GM19397 (cell line): Measurements from ENCODE around the gene TMEM236.

Experiments used
- ATAC-seq: cut with Tn5 transposase; IDR thresholded peaks from one replicate; pipeline ENCODE4 v1.9.1; 2021; ENCODE audit warnings: mild to moderate bottlenecking, moderate library complexity; ENCODE audit not compliant: unreplicated experiment

Gene TMEM236

DNA sequence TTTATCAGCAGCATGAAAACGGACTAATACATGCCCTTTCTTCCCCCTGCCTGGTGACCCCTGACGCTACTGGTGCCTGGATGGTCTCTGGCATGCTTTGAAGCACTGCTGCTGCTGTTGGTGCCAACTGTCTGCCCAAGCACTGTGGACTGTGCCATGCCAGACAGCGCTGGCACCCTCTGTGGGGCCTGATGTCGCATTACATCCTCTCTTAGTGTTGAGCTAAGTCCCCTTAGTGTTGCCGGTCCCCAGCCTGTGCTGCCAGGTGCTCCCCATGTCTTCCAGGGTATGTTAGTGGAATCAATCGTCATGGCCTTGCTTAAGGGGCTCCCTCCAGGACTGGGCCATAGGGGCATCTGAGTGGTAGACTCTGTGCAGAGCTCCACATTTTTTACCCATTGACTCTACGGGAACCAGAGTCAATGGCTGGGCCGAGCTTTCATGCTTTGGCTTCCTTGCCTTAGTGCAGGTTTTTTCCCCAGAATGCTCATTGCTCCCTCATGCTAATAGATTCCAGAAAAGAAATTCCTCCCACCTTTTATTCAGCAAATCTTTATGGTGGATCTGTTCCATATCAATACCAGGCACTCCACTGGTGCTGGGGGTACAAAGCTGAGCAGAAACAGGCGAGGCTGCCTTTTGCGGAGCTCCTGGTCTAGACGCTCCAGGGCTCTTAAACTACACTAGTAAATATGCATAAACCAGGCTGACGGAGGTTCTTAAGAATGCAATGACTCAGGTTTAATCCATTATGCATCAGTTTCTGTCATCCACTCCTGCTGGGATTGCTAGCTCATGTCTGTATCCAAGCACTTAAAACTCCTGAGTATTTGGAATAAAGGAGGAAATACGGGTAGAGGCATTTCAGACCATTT is 35.3 kb downstream of the TMEM236 start:
- ATAC-seq: no peak

DNA sequence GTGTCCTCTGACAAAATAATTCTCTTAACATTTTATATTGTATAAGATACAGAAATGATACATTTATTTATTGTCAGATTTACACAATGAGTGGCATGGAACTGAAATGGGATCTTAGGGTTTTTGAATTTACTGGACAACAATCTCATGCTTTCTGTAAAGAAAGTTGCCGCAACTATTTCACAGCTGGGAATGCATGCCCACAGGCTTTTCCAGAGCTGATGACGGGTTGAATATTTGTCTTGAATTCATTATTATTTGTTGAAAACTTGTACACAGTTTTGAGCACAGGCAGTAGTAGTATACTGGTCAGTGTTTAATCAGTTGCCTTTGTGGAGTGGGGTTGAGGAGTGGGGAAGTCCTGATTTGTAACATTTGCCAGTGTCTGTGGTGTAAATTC is 36.6 kb downstream of the TMEM236 start:
- ATAC-seq: no peak

DNA sequence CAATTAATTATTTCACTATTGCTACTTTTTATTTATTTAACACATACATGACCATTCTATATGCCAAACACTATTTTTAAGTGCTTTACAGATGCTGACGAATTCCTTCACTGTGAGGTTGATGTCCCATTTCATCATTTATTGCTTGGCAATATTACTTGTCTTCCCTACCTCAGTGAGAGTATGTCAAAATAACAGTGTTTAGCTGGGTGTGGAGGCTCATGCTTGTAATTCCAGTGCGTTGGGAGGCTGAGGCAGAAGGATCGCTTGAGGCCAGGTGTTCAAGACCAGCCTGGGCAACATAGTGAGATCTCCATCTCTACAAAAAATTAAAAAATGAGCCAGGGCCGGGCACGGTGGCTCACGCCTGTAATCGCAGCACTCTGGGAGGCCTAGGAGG is 37.4 kb downstream of the TMEM236 start:
- ATAC-seq: no peak

DNA sequence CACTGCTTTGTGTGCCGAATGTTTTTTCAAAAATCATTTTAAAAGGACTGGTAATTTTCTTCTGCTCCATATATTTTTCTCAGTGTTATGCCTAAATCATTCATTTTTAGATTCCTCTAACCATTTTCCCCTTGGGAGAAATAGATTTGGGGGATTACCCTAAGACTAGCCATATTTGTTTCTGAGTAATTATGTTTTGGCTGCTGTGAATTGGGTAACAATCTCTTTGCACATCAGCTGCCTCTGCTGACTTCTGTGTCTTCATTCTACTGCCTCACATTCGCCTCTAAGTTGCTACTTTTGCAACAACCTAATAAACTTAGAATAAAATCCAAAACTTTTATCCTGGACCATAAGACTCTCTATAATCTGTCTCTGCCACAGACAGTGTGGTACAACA is 38.6 kb downstream of the TMEM236 start:
- no peak for ATAC-seq

DNA sequence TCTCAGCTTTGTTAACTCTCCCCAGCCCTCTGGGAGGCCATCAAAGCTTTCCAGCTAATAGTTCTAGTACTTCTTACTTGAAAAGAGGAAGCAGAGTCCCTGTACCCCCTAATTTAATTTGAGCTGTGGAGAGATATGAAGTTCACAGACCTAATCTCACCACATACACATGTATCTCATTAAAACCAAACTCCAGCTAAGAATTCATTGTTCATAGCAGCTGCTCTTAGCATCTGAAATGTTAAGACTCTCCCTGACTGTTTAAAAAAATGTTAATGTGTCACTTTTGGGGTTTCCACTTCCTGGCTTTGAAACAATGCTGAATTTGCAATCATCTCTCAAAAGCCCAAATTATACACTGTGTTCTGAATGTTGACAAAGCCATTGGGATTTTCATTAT is 41.0 kb downstream of the TMEM236 start:
- no peak for ATAC-seq

DNA sequence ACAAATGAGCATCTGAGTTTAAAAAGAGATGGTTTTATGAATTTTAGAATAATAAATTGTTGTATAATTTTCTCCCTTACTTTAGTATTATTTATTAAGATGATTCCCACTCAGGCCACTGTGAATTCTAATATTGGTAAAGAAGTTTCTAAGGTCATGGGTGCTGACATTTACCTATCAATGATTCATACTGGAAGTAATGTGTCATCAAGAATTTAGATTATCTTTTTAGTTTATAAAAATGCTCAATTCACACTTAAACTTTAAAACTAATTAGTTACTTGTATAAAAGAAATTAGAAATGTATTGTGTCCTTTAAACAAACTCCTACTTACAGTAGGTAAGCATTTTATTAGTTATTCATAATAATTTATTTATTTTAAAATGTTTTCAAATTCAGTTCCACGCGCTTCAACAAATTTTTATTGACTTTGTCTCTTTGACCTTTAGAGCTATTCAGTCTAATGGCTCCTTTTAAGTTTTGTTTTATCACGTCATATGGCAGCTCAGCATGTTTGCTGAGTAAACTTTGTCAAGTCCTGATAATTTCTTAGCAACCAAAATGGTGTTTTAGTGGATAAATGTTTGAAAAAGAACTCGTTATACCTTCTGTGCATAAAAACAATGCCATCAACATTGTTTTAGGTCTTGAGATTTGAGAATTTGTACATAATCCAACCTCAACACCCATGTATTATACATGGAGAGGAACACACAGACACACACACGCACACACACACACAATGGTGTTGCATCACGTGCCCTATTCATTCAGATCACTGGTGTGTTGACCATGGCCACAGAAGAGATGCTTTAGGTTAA is 42.0 kb downstream of the TMEM236 start:
- no peak for ATAC-seq

DNA sequence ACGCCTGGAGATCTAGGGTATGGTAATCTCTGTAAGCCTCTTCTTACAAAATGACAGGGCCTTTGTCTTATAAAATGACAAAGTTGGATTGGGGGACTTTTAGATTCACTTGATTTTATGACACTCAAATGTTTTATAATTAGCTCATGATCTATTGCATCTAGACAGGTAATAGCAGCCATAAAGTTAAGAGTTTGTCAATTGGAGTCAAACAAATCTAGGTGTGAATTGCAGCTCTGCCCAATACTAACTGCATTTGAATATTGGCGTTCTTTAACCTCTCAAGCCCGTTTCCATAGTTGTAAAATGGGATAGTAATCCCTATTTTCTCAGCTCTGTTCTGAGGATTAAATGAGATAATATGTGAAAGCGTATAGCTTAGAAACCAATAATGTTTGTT is 43.1 kb downstream of the TMEM236 start:
- no peak for ATAC-seq

DNA sequence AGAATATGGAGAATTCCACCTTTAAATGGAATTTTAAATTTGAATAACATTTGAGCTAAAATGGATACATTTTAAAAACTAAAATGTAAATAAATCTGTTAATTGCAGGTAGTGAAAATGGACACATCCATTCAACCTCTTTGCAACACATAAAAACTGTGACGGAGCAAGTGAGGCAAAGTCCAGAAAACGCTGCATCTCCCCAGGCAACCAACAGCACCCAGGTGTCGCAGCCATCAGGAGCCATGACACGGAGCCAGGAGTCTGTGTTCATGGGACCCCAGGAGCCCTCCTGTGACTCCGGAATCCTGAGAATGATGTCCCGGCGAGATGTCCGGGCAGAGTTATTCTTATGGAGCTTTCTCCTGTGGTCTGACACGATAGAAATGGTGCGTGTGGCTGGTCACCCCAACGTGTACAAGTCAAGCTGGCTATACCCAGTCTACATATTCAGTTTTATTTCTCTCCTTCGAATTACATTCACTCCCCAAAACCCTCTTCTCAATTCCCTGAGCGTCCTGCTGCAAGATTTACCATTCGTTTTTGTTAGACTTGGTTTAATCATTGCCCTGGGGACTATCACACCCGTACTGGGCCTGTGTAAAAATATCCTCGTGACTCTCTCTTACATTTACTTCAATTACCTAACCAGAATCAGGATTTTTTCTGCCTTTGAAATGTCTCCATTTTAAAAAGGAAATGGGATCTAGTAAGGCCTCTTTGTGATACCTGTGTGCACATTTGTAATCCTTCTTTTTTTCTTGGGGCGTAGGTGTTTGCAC is 44.0 kb downstream of the TMEM236 start:
- no peak for ATAC-seq

DNA sequence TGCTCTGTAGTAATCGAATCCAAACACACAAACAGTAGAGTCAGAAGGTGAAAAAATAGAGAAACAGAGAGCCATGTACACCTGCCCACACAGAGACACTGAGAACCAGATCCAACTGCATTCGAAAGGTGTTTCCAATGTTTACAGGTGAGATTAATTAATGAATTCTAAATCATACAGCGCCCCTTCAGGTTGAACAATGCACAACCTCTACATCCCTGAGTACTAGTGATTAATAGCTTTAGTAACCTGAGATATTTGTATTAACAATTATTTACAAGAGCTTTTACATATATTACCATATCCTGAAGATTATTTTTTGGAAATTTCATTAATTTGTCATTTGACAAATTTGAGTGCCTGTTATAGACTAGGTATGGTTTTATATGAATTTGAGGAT is 49.5 kb downstream of the TMEM236 start:
- ATAC-seq: no peak

DNA sequence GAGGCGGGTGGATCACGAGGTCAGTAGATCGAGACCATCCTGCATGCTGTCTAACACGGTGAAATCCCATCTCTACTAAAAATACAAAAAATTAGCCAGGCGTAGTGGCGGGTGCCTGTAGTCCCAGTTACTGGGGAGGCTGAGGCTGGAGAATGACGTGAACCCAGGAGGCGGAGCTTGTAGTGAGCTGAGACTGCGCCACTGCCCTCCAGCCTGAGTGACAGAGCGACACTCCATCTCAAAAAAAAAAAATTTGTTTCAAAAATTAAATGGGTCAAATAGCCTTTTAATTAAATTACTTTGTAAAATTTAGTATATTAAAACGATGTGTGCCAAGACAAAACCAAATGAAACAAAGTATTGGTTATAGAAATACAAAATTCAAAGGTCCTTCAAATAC is 50.3 kb downstream of the TMEM236 start:
- no peak for ATAC-seq

DNA sequence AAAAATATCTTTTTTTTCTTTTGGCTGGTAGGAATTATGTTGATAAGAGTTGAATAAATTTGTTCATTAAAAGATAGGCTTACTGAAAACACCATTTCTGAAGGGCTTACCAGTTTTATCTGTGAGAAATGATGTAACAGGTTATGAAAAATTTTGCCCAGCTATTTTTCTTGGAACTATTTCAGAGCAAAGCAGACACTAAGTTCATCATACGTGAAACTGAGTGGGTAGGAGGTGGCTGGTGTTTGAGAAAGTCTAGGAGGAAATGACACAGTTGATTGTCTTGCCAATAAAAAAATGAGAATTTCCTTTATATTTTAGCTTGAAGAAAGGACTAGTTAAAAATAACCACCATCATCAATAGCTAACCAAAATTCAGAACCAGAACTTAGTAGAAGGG is 51.0 kb downstream of the TMEM236 start:
- ATAC-seq: no peak

DNA sequence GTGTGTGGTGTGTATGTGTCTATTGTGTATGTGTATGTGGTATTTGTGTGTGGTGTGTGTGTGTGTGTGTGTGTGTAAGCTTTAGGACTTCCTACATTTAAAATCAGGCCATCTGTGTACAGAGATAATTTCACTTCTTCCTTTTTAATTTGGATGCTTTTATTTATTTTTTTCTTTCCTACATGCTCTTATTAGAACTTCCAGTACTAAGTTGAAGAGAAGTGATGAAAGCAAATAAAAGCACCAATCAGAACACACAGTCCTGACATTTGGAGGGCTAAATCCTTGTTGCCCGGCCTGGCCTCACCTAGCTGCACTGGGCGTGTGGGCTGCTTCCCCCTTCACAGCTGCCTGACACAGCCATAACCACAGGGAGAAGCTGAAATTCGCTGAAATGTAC is 53.3 kb downstream of the TMEM236 start:
- peak; percentile 19 for ATAC-seq

DNA sequence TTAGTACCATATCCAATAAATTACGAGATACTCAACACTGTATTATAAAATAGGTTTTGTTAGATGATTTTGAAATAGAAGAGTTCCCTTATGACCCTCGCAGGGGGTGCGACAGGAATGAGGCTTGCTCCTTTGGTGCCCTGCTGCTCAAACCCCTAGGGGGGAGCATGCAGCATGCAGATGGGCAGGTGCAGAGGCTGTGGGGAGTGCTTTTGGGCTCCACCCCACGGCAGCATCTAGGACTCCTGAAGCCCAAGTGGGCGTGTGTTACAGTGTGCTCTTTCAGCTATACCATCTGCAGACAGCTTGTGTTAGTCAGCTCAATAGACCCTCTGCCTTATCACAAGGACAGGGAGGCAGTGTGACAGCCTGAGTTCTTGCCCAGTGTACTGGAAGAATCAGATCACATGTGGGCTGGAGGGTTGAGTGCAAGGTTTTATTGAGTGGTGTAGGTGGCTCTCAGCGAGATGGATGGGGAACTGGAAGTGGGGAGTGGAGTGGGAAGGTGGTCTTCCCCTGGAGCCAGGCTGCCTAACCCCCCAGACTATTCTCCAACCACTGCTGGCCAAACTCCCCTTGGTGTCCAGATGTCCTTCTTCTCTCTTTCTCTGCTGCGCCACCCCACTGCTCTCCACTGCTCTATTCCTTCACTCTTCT is 54.0 kb downstream of the TMEM236 start:
- ATAC-seq: peak; percentile 92

DNA sequence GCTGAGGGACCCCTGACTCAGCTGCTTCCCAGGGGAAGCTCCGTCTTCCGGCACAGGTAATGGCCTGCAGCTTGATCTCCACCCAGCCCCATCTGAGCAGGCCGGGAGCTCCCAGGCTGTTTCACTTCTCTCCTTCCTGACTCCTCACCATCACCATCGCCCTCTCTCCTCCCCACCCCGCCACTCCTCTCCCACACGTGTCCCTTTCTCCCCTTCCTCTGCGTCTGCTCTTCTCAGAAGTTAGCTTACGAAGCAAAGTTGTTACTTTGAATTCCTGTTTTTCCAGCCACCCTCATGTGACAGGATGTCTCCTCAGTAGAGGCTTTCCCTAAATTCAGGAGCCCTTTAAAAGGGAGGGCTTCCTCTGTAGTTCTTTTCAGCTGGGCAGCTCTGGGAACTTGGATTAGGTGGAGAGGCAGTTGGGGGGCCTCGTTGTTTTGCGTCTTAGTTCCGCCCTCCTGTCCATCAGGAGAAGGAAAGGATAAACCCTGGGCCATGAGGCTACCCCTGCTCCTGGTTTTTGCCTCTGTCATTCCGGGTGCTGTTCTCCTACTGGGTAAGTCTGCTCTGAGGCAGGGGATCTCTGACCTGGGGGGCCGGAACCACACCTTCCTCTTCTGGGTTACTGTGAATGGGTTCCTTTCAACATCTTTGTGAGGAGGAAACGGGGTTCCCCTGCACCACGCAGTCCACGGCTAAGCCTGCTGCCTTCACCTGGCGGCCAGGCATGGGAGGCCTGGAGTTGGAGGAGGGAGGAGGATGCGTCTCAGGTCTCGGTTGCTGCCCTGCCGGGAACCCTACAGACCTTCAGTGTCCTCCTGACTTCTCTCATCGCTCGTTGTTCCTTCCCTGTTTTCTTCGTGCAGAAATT is 57.2 kb downstream of the TMEM236 start, which contains the start of gene MRC1:
TSS of gene MRC1 (plus strand) at position 378 of the 871 bp plus-strand sequence. CDS start at position 496, 118 bp downstream.
- no peak for ATAC-seq

DNA sequence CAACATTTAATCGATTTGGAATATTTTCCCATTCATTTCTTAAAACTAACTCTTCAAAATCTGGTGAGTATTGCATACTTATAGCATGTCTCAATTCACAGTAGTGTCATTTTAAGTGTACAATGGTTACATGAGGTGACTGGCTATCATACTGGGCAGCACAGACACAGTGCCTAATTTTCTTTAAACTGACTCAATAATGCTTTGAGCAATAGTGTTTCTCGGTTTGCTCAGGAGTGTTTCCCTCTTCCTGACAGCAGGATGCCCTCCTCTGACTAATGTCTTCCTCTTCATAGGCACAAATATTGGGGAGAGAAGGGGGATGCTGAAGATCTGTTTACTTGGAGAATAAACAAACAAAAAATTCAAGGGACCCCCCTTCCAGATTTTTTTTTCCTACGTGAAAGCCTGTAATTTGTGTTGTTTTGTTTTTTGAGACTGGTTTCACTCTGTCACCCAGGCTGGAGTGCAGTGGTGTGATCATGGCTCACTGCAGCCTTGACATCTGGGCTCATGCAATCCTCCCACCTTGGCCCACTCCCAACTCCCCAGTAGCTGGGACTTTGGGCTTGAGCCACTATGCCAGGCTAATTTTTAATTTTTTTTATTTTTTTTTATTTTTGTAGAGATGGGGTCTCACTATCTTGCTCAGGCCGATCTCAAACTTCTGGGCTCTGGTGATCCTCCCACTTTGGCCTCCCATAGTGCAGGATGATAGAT is 59.3 kb downstream of the TMEM236 start:
- no peak for ATAC-seq

DNA sequence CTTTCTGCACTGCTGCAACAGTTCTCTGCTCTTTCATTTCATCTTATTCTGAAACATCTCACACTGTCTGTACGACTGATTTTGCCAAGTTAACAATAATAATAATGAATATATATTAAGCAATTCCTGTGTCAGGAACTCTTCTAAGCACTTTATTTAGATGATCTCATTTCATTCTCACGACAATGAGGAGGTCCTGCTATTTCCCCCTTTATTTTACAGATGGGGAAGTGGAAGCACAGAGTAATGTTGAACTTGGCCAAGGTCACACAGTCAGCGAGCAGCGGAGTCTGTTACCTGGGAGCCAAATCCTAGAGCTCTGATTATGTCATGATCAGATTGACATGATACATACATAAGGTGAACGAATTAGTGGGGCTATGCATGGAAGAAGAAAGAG is 63.0 kb downstream of the TMEM236 start:
- ATAC-seq: no peak

DNA sequence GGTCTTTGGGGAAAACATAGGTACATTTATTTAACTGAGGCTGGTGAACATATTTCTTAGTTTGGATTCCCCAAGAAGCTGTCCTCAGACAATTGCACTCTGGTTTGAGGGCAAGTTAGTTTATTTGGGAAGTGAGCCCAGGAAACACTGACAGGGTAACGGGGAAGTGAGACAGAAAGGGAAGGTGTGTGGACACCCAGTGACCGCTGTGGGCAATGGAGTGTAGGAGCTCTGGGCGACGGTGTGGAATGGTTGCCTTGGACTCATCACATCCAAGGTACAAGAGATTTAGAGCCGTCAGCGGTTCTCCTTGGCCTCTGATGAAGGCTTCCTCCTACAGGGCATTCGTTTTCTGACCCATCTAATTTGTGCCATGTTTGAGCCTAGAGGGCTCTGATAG is 64.2 kb downstream of the TMEM236 start:
- no peak for ATAC-seq

DNA sequence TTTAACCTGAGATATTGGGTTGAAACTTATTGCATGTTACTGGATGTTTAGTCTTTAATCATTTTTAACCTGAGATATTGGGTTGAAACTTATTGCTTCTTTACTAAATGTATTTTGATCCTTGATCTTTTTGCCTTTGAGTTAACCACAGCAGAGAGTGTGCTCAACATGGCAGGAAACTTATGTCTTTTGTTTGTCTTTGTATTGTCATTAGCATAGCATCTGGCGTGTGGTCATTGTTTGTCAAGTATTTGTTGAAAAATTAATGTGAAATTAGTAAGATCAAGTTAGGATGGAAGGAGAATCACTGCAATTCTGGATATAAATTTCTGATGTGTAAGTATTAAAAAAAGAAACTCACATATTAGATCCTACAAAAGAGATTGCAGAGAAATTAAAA is 65.3 kb downstream of the TMEM236 start:
- ATAC-seq: no peak

DNA sequence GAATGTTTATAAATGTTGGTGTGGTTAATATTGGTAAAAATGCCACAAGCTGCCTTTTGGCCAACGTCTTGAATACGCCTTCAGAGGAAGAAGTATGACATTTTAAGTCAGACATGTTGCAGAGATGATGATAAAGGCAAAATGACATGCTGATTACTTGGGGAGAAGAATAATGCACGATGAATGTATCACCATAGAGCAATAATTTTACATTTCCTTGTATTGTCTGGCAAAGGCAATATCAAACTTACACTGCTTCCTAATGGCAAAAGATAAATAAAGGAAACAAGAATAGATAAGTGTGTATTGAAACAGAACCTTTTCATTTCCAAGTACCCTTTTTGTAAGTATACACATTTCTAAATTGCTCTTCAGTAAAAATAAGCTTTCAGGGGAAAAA is 65.8 kb downstream of the TMEM236 start:
- no peak for ATAC-seq
